Measurements from ENCODE around the gene WWOX. TPM values are rescaled to one million over a fixed set of nuclear protein-coding genes. Genes with fewer than 3 reads are reported as not detected.

The WWOX gene
- total and polyA plus RNA-seq, 2 of the 13 experiments (the other 11 are each of a cell fraction or from before 2014, with no cell fraction given), result 9.1 to 37.4 TPM

DNA sequence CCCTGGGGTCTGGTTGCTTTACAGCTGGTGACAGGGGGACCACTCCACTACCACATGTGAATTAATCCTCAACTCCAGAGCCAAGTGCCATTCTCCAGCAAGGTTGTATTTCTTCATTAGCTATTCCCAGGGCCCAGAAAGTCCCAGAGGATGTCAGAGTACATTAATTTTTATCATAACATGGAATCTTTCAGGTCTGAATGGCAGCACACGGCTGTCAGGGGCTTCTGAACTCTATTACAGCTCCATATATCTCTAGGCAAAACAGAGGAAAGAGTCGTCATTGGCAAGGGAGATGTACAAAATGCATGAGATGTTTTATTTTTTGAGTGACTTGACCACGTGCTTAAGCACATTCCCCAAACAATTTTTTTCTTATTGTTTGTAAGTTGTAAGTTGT is 303.4 kb downstream of the WWOX start:
- ATAC-seq (no peak), DNase-seq (ENCODE audit: low spot score) (no peak), FAIRE-seq (no peak)
- H2AFZ ChIP-seq (ENCODE audit: low read length), result no peak overlapping the region
- TF ChIP-seq, protein P1, sequence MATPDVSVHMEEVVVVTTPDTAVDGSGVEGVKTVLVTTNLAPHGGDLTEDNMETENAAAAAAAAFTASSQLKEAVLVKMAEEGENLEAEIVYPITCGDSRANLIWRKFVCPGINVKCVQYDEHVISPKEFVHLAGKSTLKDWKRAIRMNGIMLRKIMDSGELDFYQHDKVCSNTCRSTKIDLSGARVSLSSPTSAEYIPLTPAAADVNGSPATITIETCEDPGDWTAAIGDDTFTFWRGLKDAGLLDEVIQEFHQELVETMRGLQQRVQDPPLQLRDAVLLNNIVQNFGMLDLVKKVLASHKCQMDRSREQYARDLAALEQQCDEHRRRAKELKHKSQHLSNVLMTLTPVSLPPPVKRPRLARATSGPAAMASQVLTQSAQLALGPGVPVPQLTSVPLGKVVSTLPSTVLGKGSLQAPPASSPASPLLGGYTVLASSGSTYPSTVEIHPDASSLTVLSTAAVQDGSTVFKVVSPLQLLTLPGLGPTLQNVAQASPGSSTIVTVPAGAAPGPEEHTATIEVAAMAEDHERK (CRISPR knock-in tag; IDR thresholded peaks at IDR 0.05; ENCODE audit: low read depth), result no peak
- no peak for TF ChIP-seq POGZ (CRISPR knock-in tag; IDR thresholded peaks at IDR 0.05)
- TF ChIP-seq HOXD1 (CRISPR knock-in tag; IDR thresholded peaks at IDR 0.05), result no peak
- no peak for TF ChIP-seq ZNF773 (CRISPR knock-in tag; IDR thresholded peaks at IDR 0.05; ENCODE audit: borderline replicate concordance)
- BruUV-seq (replicated peaks), result no TSS peak
- ChIA-PET CTCF (ENCODE audit: low intra/inter-chr PET ratio, low total read pairs) (no interaction called here), POLR2A (no interaction called here)
- in situ Hi-C loops (cut with HindIII; ENCODE audit: extremely low pct_ligation_motif_present, low pct_unique_long_range_greater_than_20kb) (no loop called here), intact Hi-C loops (cut with micrococcal nuclease; ENCODE audit: unreplicated experiment) (no loop called here)
- H4K20me1 ChIP-seq (ENCODE audit: insufficient read depth, low read length), result no peaks in the 10 kb centered on the region
- H3K27me3 ChIP-seq (ENCODE audit: control insufficient read depth in 1 of 2, insufficient read depth in 2 of 2, low read length in 2 of 2), result no peaks in the 10 kb centered on the region
- H3K4me3 ChIP-seq (replicated peaks in 1 of 3; ENCODE audit: insufficient read depth in 1 of 3, low read depth in 2 of 3, low read length in 3 of 3), result no peak overlapping the region
- H3K79me2 ChIP-seq (ENCODE audit: insufficient read depth, low read length), result no peaks in the 10 kb centered on the region
- no peak overlapping the region for H3K4me2 ChIP-seq (ENCODE audit: low read depth, low read length)
- H3K27ac ChIP-seq (ENCODE audit: extremely low read length, insufficient read depth, low read length), result no peak overlapping the region
- no peak overlapping the region for H3K9ac ChIP-seq (ENCODE audit: insufficient read depth, low read depth, low read length)
- peaks cover 2% of the 10 kb centered on the region; the same call in 1 of the 2 replicates for H3K9me3 ChIP-seq (ENCODE audit: low read length)
- H3K36me3 ChIP-seq (replicated peaks in 1 of 2; ENCODE audit: control insufficient read depth in 1 of 2, insufficient read depth in 2 of 2, low read length in 2 of 2), result no peaks in the 10 kb centered on the region
- H3K4me1 ChIP-seq (ENCODE audit: insufficient read depth, low read length), result no peaks in the 10 kb centered on the region
- WGBS (ENCODE audit: low lambda C conversion rate), result 65% methylated on average over 3 of the region's 3 CpGs

DNA sequence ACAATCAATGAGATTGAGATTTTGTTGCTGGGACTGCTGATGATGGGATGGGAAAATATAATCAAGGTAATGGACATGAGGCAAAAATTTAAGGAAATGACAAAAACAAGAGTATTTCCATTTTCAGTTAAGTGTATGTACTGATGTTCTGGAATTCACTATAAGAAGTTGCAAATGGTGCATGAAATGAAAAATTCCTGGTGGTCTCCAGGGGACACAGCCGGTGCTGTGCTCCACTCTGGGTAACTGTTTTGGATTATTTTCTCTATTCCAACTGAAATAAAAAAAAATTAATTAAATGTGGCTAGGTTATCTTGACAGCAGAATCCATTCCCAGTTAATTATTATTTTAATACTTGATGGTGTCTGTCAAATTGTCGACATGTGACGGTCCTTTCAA is 305.6 kb downstream of the WWOX start:
- TF ChIP-seq, protein P2, sequence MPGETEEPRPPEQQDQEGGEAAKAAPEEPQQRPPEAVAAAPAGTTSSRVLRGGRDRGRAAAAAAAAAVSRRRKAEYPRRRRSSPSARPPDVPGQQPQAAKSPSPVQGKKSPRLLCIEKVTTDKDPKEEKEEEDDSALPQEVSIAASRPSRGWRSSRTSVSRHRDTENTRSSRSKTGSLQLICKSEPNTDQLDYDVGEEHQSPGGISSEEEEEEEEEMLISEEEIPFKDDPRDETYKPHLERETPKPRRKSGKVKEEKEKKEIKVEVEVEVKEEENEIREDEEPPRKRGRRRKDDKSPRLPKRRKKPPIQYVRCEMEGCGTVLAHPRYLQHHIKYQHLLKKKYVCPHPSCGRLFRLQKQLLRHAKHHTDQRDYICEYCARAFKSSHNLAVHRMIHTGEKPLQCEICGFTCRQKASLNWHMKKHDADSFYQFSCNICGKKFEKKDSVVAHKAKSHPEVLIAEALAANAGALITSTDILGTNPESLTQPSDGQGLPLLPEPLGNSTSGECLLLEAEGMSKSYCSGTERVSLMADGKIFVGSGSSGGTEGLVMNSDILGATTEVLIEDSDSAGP (CRISPR knock-in tag; IDR thresholded peaks at IDR 0.05; ENCODE audit: borderline replicate concordance), result no peak
- no peaks in the 10 kb centered on the region for H3K79me2 ChIP-seq (ENCODE audit: insufficient read depth, low read length)
- 91% methylated on average over 3 of the region's 3 CpGs for WGBS (ENCODE audit: low lambda C conversion rate)
- intact Hi-C loops (cut with micrococcal nuclease; ENCODE audit: unreplicated experiment), result no loop called here
- no peak for ATAC-seq
- no peak overlapping the region for H2AFZ ChIP-seq (ENCODE audit: low read length)
- H3K27me3 ChIP-seq (ENCODE audit: control insufficient read depth in 1 of 2, insufficient read depth in 2 of 2, low read length in 2 of 2), result no peaks in the 10 kb centered on the region
- CTCF ChIA-PET (ENCODE audit: low intra/inter-chr PET ratio, low total read pairs), result no interaction called here
- H3K9ac ChIP-seq (ENCODE audit: insufficient read depth, low read depth, low read length), result no peak overlapping the region
- no peak for FAIRE-seq
- no peak overlapping the region for H3K27ac ChIP-seq (ENCODE audit: extremely low read length, insufficient read depth, low read length)
- H3K4me1 ChIP-seq (ENCODE audit: insufficient read depth, low read length), result no peaks in the 10 kb centered on the region
- no peaks in the 10 kb centered on the region for H3K36me3 ChIP-seq (replicated peaks in 1 of 2; ENCODE audit: control insufficient read depth in 1 of 2, insufficient read depth in 2 of 2, low read length in 2 of 2)
- BruUV-seq (replicated peaks), result no TSS peak
- peaks cover 8% of the 10 kb centered on the region; the same call in 1 of the 2 replicates for H3K9me3 ChIP-seq (ENCODE audit: low read length)
- H4K20me1 ChIP-seq (ENCODE audit: insufficient read depth, low read length), result no peaks in the 10 kb centered on the region
- H3K4me2 ChIP-seq (ENCODE audit: low read depth, low read length), result no peak overlapping the region
- DNase-seq (ENCODE audit: low spot score), result no peak
- POLR2A ChIA-PET, result no interaction called here
- H3K4me3 ChIP-seq (replicated peaks in 1 of 3; ENCODE audit: insufficient read depth in 1 of 3, low read depth in 2 of 3, low read length in 3 of 3), result no peak overlapping the region
- in situ Hi-C loops (cut with HindIII; ENCODE audit: extremely low pct_ligation_motif_present, low pct_unique_long_range_greater_than_20kb), result no loop called here
